ACC112 (cell line): ENCODE measurements around the gene OVOL3.

Source experiments
- H2AFZ ChIP-seq: fragments of 200-600 bp; sonication (generic); one replicate; pipeline ENCODE4 v1.6.0; 2017; ENCODE audit warnings: antibody characterized with exemption, low read length; ENCODE audit not compliant: unreplicated experiment
- H3K27ac ChIP-seq: fragments of 200-600 bp; sonication (generic); 2 replicates; pipeline ENCODE4 v1.5.1; 2014; ENCODE audit warnings: low read depth, mild to moderate bottlenecking, antibody characterized with exemption, low read length, moderate library complexity
- H3K27me3 ChIP-seq: fragments of 200-600 bp; sonication (generic); 2 replicates; pipeline ENCODE4 v1.6.1; 2014; ENCODE audit warnings: mild to moderate bottlenecking, antibody characterized with exemption, low read length, moderate library complexity, mixed read lengths; ENCODE audit not compliant: insufficient read depth
- H3K36me3 ChIP-seq: fragments of 200-600 bp; sonication (generic); 2 replicates; pipeline ENCODE4 v1.6.1; 2016; ENCODE audit warnings: mild to moderate bottlenecking, antibody characterized with exemption, low read length, moderate library complexity, mixed read lengths; ENCODE audit not compliant: insufficient read depth
- H3K4me1 ChIP-seq: fragments of 200-600 bp; sonication (generic); one replicate; pipeline ENCODE4 v1.6.1; 2016; ENCODE audit warnings: low read length, mixed read lengths; ENCODE audit not compliant: insufficient read depth, unreplicated experiment, control insufficient read depth
- H3K4me3 ChIP-seq: fragments of 200-600 bp; sonication (generic); 2 replicates; pipeline ENCODE4 v1.5.1; 2014; ENCODE audit warnings: mild to moderate bottlenecking, low read depth, low read length
- H3K79me2 ChIP-seq: fragments of 200-600 bp; sonication (generic); one replicate; pipeline ENCODE4 v1.6.0; 2016; ENCODE audit warnings: low read length; ENCODE audit not compliant: control insufficient read depth, unreplicated experiment, insufficient read depth

The OVOL3 gene

GRCh38 chr19:36144624-36145023 lies 33.7 kb downstream of the OVOL3 start:
- H3K4me1 ChIP-seq: peaks cover 5% of the 10 kb centered on the region
- no peak overlapping the region for H3K27ac ChIP-seq
- H3K27me3 ChIP-seq: no peaks in the 10 kb centered on the region
- peaks cover 18% of the 10 kb centered on the region for H3K79me2 ChIP-seq
- H3K4me3 ChIP-seq: no peak overlapping the region
- peaks cover 8% of the 10 kb centered on the region for H3K36me3 ChIP-seq
- H2AFZ ChIP-seq: no peak overlapping the region

GRCh38 chr19:36149673-36150406 lies 38.9 kb downstream of the OVOL3 start:
- Histone ChIP-seq H2AFZ (no peak overlapping the region), H3K27me3 (no peaks in the 10 kb centered on the region), H3K4me3 (no peak overlapping the region), H3K79me2 (no peaks in the 10 kb centered on the region), H3K4me1 (peaks cover 2% of the 10 kb centered on the region), H3K36me3 (peaks cover under 1% of the 10 kb centered on the region; the same call in 1 of the 2 replicates), H3K27ac (no peak overlapping the region)

- no peak overlapping the region for H3K4me3 ChIP-seq
- H3K36me3 ChIP-seq: no peaks in the 10 kb centered on the region; the same call in 1 of the 2 replicates
- no peak overlapping the region for H3K27ac ChIP-seq
- H2AFZ ChIP-seq: no peak overlapping the region
- no peaks in the 10 kb centered on the region for H3K27me3 ChIP-seq
- no peaks in the 10 kb centered on the region for H3K79me2 ChIP-seq
- H3K4me1 ChIP-seq: peaks cover 2% of the 10 kb centered on the region
These were observed 39.6 kb downstream of the OVOL3 start for GRCh38 chr19:36150586-36150985.

GRCh38 chr19:36151144-36152018 lies 40.4 kb downstream of the OVOL3 start:
- no peak overlapping the region for H3K27ac ChIP-seq
- H3K4me1 ChIP-seq: peaks cover 2% of the 10 kb centered on the region
- H3K79me2 ChIP-seq: no peaks in the 10 kb centered on the region
- peak overlapping the region; percentile 61 for H3K4me3 ChIP-seq
- no peak overlapping the region for H2AFZ ChIP-seq
- no peaks in the 10 kb centered on the region for H3K36me3 ChIP-seq
- H3K27me3 ChIP-seq: no peaks in the 10 kb centered on the region

GRCh38 chr19:36152019-36152351 lies 41.0 kb downstream of the OVOL3 start:
- H3K79me2 ChIP-seq: no peaks in the 10 kb centered on the region
- no peaks in the 10 kb centered on the region for H3K36me3 ChIP-seq
- H2AFZ ChIP-seq: no peak overlapping the region
- H3K4me1 ChIP-seq: peaks cover 2% of the 10 kb centered on the region
- H3K27me3 ChIP-seq: no peaks in the 10 kb centered on the region
- H3K27ac ChIP-seq: no peak overlapping the region
- H3K4me3 ChIP-seq: peak overlapping the region; percentile 61

GRCh38 chr19:36152352-36153091 lies 41.6 kb downstream of the OVOL3 start, which contains the start of gene COX7A1:
Gene COX7A1, minus strand, starts transcription at chr19:36152447. Its CDS starts 40 bp downstream, at chr19:36152407.
- Histone ChIP-seq H3K4me3 (peak within 1 kb of the TSS; percentile 61), H3K4me1 (peaks cover 2% of the 10 kb centered on the region), H2AFZ (no peak within 1 kb of the TSS), H3K36me3 (no peaks in the 10 kb centered on the region), H3K27ac (no peak within 1 kb of the TSS), H3K79me2 (no peaks in the 10 kb centered on the region), H3K27me3 (no peaks in the 10 kb centered on the region)

GRCh38 chr19:36153126-36153525 lies 42.2 kb downstream of the OVOL3 start:
- H2AFZ ChIP-seq: no peak overlapping the region
- peaks cover 2% of the 10 kb centered on the region for H3K4me1 ChIP-seq
- no peaks in the 10 kb centered on the region for H3K27me3 ChIP-seq
- H3K4me3 ChIP-seq: no peak overlapping the region
- H3K79me2 ChIP-seq: no peaks in the 10 kb centered on the region
- no peak overlapping the region for H3K27ac ChIP-seq
- H3K36me3 ChIP-seq: no peaks in the 10 kb centered on the region

- Histone ChIP-seq H3K27ac (no peak overlapping the region), H3K36me3 (no peaks in the 10 kb centered on the region), H3K27me3 (no peaks in the 10 kb centered on the region), H3K79me2 (no peaks in the 10 kb centered on the region), H3K4me1 (no peaks in the 10 kb centered on the region), H3K4me3 (no peak overlapping the region), H2AFZ (no peak overlapping the region)
These were observed 50.1 kb downstream of the OVOL3 start for GRCh38 chr19:36160821-36161596.
